GM20000 (cell line): Measurements from ENCODE around the gene HOXA6.

Experiments used
- DNase-seq: peaks from one replicate; pipeline ENCODE4 v3.0.0; 2012; ENCODE audit warnings: low spot score
- TF ChIP-seq, protein P1 (sequence below): IDR thresholded peaks from 2 replicates; pipeline ENCODE4 v1.5.1; 2012; ENCODE audit warnings: mild to moderate bottlenecking, control low read depth; ENCODE audit errors: extremely low read depth, missing control alignments

The HOXA6 gene

DNA sequence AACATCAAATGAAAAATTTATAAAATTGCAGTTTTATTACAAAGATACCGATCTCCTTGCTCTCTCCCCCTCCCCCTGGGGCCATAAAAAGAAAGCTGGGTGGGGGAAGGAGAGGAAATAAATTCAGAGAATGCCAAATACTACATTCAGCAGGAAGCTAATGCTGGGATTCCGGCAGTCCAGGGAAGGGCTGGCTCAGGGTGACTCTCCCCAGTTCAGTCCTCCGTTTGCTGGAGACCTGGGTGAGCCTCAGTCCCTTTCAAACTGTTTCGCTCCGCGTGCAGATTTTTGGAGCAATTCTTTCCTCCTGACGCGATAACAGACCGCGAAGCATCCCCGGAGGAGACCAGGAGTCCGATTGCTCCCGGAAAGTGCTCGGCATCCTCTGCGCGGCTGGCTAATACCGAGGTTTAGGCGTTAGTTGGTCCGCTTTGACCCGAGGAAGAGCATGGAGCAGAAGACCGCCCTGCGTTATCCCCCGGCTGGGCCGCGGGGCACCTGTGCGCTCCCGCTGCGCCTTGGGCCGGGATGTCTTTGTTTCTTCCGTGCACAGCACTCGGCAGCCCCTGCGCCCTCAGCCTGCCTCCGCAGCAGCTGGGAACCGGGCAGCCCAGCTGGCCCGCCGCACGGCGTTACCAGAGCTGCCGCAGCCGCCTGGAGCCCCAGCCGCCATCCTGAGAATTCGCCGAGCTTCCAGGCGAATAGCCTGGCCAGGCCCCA is 41.2 kb downstream of the HOXA6 start:
- TF ChIP-seq, protein P1, sequence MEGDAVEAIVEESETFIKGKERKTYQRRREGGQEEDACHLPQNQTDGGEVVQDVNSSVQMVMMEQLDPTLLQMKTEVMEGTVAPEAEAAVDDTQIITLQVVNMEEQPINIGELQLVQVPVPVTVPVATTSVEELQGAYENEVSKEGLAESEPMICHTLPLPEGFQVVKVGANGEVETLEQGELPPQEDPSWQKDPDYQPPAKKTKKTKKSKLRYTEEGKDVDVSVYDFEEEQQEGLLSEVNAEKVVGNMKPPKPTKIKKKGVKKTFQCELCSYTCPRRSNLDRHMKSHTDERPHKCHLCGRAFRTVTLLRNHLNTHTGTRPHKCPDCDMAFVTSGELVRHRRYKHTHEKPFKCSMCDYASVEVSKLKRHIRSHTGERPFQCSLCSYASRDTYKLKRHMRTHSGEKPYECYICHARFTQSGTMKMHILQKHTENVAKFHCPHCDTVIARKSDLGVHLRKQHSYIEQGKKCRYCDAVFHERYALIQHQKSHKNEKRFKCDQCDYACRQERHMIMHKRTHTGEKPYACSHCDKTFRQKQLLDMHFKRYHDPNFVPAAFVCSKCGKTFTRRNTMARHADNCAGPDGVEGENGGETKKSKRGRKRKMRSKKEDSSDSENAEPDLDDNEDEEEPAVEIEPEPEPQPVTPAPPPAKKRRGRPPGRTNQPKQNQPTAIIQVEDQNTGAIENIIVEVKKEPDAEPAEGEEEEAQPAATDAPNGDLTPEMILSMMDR: no peak
- DNase-seq: no peak

DNA sequence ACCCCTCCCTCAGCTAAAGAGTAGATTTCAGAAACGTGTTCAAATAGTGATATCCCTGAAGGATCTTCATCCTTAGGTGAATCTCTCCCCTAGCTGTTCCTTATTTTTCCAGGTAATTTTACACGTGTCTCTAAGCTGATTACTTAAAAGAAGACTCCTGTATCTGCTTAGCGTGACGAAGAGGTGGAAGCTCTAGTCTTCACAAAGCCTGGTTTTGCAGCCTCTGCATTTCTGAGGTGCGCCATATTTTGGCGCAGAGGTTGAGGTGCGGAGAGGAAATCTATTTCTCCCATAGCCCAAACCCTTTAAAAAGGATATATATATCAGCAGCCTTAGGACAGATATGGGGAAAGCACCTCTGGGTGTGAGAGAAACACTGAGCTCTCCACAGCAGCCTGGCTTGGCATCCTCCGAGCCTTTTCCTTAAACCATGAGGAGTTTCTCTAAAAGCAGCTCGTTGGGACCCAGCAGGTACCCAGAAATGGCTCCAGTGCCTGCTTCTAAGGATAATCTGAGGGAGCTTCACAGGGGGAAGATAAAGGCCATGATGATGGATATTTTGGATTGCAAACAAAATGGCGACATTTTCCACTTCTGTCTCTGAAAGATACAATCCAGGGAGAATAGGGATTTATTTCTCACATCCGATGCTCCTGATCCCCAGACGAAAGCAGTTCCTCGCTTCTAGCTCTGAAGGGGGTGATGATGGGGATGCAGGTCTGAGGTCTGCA is 42.1 kb downstream of the HOXA6 start:
- TF ChIP-seq, protein P1: no peak

DNA sequence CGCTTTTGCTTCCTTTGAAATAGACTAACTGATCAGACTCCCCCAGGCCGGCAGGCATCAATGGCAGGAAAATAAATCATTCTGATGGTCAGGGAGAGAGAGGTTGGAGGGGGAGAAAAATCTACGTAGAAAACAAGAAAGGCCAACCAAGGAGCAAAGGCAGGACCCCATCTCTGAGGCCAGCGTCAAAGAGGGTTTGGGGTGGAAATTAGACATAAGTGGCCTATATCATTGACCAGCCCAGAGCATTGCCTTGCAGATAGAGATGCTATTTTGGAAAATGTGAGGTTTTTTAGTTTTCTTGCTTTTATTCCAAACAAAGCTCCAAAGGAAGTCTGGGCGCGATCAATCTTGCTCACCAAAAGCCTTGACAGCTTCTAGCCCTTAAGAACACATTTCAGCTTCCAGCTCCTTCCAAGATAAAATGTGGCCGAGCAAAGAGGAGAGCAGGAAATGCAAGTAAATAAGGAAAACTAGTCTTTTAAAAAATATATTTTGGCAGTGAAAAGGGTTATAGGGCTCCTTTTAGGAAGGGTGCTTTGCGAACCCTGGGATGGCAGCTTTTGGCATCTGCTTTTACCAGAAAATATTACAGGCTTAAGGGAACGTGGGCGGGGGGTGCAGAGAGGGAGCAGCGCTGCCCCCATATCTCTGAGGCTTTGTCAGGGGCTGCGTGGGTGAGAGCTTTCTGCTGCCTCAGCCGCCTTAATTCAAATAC is 43.1 kb downstream of the HOXA6 start:
- no peak for DNase-seq
- TF ChIP-seq, protein P1: no peak

More for the DNA sequence above, 42.1 kb downstream of the HOXA6 start:
- no peak for DNase-seq

DNA sequence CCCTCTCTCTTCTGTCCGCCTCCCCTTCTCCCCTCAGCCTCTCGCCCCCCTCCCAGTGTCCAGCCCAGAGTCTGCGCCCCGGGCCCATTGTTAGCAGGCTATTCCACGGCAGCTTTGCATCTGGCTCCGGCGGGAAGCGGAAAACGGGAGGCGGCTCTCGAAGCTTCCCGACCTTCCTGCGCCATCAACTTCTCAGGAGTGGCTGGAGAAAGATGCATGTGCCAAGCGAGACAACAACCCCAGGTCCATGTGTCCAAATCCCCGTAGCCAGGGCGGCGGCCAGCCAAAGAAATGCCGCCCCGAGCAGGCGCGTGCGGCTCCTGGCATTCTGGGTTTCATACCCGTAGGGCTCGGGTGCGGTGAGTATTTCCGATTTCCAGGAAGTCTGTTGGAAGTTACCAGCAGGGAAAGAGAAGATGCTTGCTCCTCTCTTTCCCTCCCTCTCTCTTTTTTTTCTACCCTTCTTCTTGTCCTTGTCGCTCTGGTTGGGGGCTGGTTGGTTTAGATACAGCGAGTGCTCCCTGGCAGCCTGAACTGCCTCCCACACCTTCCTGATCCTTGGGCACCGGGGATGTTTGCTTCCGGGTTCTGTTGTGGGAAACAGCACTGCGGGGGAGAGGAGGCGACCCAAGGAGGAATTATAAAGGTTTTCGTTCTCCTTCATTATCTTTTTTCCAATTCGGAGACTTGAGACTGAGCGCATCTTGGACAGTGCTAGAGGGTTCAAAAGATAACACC is 43.9 kb downstream of the HOXA6 start:
- TF ChIP-seq, protein P1: no peak
- no peak for DNase-seq

DNA sequence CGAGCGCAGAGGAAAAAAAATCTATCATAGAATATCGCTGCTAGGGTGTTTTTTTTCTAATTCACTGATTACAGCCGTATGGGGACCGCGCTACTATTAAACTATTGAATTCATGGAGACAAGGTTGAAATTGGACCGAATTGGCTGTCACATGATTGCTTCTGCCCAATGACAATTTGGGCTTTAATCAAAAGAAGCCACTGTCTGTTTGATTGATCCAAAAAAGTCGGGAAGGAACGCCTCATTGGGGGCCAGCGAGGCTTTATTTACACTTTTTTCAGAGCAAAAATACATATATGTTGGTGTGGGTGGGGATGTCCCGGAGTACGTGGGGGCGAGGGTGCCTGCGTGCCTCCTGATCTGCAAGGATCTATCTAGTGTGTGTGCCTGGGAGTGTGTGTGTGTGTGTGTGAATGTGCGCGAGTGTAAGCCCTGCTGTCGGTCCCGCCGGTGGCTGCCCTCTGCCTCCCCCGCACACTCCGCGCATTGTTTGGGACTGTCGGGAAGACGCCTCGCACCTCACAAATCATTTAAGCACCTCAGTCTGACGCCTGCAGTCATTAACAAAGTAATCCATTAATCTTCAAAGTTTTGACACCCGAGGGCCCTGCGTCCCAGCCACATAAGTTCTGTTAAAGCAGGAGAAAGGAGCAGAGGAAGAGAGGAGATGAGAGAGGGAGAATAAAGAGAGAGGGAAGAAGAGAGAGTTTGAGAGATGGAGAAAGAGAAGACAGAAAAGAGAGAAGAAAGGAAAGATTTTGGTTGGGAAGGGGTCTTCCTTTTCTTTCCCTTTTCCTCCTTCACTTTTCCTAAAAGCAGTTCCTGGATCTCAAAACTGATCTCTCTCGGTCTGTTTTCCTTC is 44.8 kb downstream of the HOXA6 start, which contains the start of gene HOXA2:
TSS of gene HOXA2 (minus strand) at position 103 of the 862 bp plus-strand sequence. CDS start 183 bp downstream, outside the sequence.
- TF ChIP-seq, protein P1: no peak
- DNase-seq: no peak

DNA sequence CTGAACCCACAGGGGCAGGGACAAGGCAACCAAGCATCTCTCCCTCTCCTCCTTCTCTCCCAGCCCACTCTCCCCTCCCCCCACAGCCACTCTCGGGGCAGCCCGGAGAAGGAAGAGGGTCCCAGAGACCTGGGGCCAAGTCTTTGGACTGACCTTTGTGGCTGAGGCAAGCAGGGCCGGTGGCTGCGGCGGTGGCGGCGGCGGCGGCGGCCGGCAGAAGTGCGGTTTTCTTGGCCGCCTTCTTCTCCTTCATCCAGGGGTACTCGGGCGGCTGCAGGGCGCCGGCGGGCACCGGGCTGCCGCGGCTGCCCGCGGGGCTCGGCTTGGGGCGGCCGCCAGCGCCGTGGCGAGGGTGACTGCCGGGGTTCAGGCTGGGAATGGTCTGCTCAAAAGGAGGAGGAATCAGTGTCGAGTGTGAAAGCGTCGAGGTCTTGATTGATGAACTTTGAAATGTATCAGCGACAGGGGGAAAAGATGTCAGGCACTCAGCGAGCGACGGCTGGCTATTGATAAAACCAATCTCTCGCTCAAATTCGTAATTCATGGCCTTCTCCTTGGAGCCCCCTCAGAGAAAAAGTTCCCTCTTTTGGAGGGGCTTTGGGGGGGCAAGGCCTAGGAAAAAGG is 45.5 kb downstream of the HOXA6 start:
- TF ChIP-seq, protein P1: no peak
- no peak for DNase-seq
